HCT116 (cell line): ENCODE results near the gene KIF1A. TPM values are rescaled to one million over a fixed set of nuclear protein-coding genes. Genes with fewer than 3 reads are reported as not detected.

ENCODE experiments used
- ATAC-seq: fragments of 200-7000 bp; cut with Tn5 transposase; 2 replicates; pipeline ENCODE4 v1.9.1; 2020; ENCODE audit warnings: mild to moderate bottlenecking, moderate library complexity
- BruUV-seq: library from RNA; stranded (reverse); fragments of 400-500 nt; replicated peaks from 2 replicates; lab custom pipeline; 2021; lab: Mats Ljungman, UMichigan
- CTCF ChIA-PET: fragments of 300-600 bp; sonication (Branson Sonifier 250); formaldehyde crosslinking; loops from one replicate; lab custom pipeline; 2021; ENCODE audit warnings: antibody characterized with exemption; lab: Charles Lee
- POLR2A ChIA-PET: fragments of 300-600, 350-600 bp; sonication (Branson Sonifier 250); formaldehyde crosslinking; loops from one replicate; lab custom pipeline; 2021; ENCODE audit warnings: antibody characterized with exemption; lab: Charles Lee
- RAD21 ChIA-PET, 2 experiments: fragments of 300-600 bp; sonication (Branson Sonifier 250); formaldehyde crosslinking; loops; one replicate each; lab custom pipeline; 2023; ENCODE audit warnings: low total read pairs in 2 of 2; ENCODE audit not compliant: uncharacterized antibody in 2 of 2, unreplicated experiment in 2 of 2, low non-redundant PET in 1 of 2; lab: Charles Lee
- DNase-seq: peaks from one replicate; pipeline ENCODE4 v3.0.0-alpha.2; 2010; ENCODE audit warnings: low read depth, low spot score
- H2AFZ ChIP-seq: fragments of 200-600 bp; shearing (Covaris generic), sonication (generic); 2 replicates; pipeline ENCODE4 v1.6.1; 2017; ENCODE audit warnings: low read depth, mixed run types, mixed read lengths, antibody characterized with exemption, low read length; ENCODE audit not compliant: poor library complexity, severe bottlenecking
- H3K27ac ChIP-seq: 2 replicates; pipeline ENCODE4 v1.5.1; 2012; ENCODE audit warnings: low read depth, low read length
- H3K27me3 ChIP-seq: fragments of 200-600 bp; sonication (generic); 2 replicates; pipeline ENCODE4 v1.6.1; 2016; ENCODE audit warnings: mixed run types, low read length, mixed read lengths; ENCODE audit not compliant: insufficient read depth
- H3K36me3 ChIP-seq, 2 experiments: fragments of 200-500 bp in 1 of 2; fragments of 200-600 bp in 1 of 2; sonication (Bioruptor generic) in 1 of 2; sonication (generic) in 1 of 2; 2 replicates each; pipeline versions ENCODE4 v1.5.1 to v1.6.1; 2014 to 2016; ENCODE audit warnings: low read length in 2 of 2, inconsistent platforms in 1 of 2, mixed read lengths in 1 of 2, mixed run types in 1 of 2; ENCODE audit not compliant: insufficient read depth in 2 of 2, control insufficient read depth in 1 of 2
- H3K4me1 ChIP-seq, 2 experiments: fragments of 200-600 bp in 1 of 2; sonication (generic) in 1 of 2; 2 replicates each; pipeline versions ENCODE4 v1.5.1 to v1.6.1; 2012 to 2017; ENCODE audit warnings: low read length in 2 of 2, inconsistent platforms in 1 of 2, mild to moderate bottlenecking in 1 of 2, mixed read lengths in 1 of 2, mixed run types in 1 of 2, moderate library complexity in 1 of 2; ENCODE audit not compliant: insufficient read depth in 2 of 2, control insufficient read depth in 1 of 2
- H3K4me2 ChIP-seq: fragments of 200-600 bp; sonication (generic); 2 replicates; pipeline ENCODE4 v1.6.1; 2017; ENCODE audit warnings: mixed run types, low read length, mixed read lengths
- H3K4me3 ChIP-seq, 2 experiments: fragments of 200-600 bp in 1 of 2; sonication (generic) in 1 of 2; replicated peaks in 1 of 2; 2 replicates each; pipeline ENCODE4 v1.5.1; 2011 to 2016; ENCODE audit warnings: low read length in 2 of 2, control low read depth in 1 of 2, low read depth in 1 of 2, mild to moderate bottlenecking in 1 of 2, mixed read lengths in 1 of 2, mixed run types in 1 of 2
- H3K79me2 ChIP-seq: fragments of 200-600 bp; sonication (generic); 2 replicates; pipeline ENCODE4 v1.6.1; 2017; ENCODE audit warnings: mild to moderate bottlenecking, mixed run types, low read length, moderate library complexity, mixed read lengths; ENCODE audit not compliant: insufficient read depth
- H3K9ac ChIP-seq: fragments of 200-600 bp; sonication (generic); 2 replicates; pipeline ENCODE4 v1.6.1; 2016; ENCODE audit warnings: low read length, mixed read lengths
- H3K9me2 ChIP-seq: fragments of 200-600 bp; sonication (generic), shearing (Covaris generic); 2 replicates; pipeline ENCODE4 v1.6.1; 2017; ENCODE audit warnings: mixed run types, mild to moderate bottlenecking, moderate library complexity; ENCODE audit not compliant: insufficient read depth
- H3K9me3 ChIP-seq, 2 experiments: fragments of 200-500 bp in 1 of 2; fragments of 200-600 bp in 1 of 2; sonication (Bioruptor generic) in 1 of 2; sonication (generic) in 1 of 2; 2 replicates each; pipeline ENCODE4 v1.6.1; 2014 to 2017; ENCODE audit warnings: low read length in 2 of 2, mixed read lengths in 2 of 2, inconsistent platforms in 1 of 2, low read depth in 1 of 2, mild to moderate bottlenecking in 1 of 2, mixed run types in 1 of 2, moderate library complexity in 1 of 2; ENCODE audit not compliant: control insufficient read depth in 1 of 2, insufficient read depth in 1 of 2
- H4K20me1 ChIP-seq: fragments of 200-600 bp; sonication (generic), shearing (Covaris generic); 2 replicates; pipeline ENCODE4 v1.6.1; 2017; ENCODE audit warnings: mixed run types, mild to moderate bottlenecking, moderate library complexity; ENCODE audit not compliant: insufficient read depth
- EGR1 ChIP-seq: IDR thresholded peaks from 2 replicates; pipeline ENCODE4 v1.6.1; 2012; ENCODE audit warnings: low read depth
- EZH2 ChIP-seq: fragments of 200-600 bp; sonication (generic); IDR thresholded peaks from 2 replicates; pipeline ENCODE4 v1.6.1; 2017; ENCODE audit warnings: antibody characterized with exemption, mixed run types
- JUND ChIP-seq: IDR thresholded peaks from 2 replicates; pipeline ENCODE4 v1.6.1; 2012
- POLR2A ChIP-seq: IDR thresholded peaks from 2 replicates; pipeline ENCODE4 v1.7.0; 2011; ENCODE audit warnings: borderline replicate concordance; ENCODE audit not compliant: insufficient read depth, insufficient read length; ENCODE audit errors: extremely low read depth
- POLR2AphosphoS5 ChIP-seq: IDR thresholded peaks from 2 replicates; pipeline ENCODE4 v1.6.1; 2011; ENCODE audit warnings: mild to moderate bottlenecking, low read depth, low read length, moderate library complexity
- SIN3A ChIP-seq: IDR thresholded peaks from 2 replicates; pipeline ENCODE4 v1.6.1; 2012; ENCODE audit warnings: low read depth
- SP1 ChIP-seq: IDR thresholded peaks from 2 replicates; pipeline ENCODE4 v1.6.1; 2012; ENCODE audit warnings: low read depth
- SRF ChIP-seq: IDR thresholded peaks from 2 replicates; pipeline ENCODE4 v1.6.1; 2012; ENCODE audit warnings: low read depth
- TCF7L2 ChIP-seq: IDR thresholded peaks from 2 replicates; pipeline ENCODE4 v1.7.0; 2011; ENCODE audit warnings: borderline replicate concordance, inconsistent platforms; ENCODE audit not compliant: insufficient read depth, insufficient read length; ENCODE audit errors: extremely low read depth
- ZFX ChIP-seq: fragments of 450-650 bp; IDR thresholded peaks from 2 replicates; pipeline ENCODE4 v1.6.1; 2017
- intact Hi-C: fragments of 100-400 bp; cut with micrococcal nuclease; formaldehyde crosslinking; loops from 2 replicates; pipeline ENCODE4 v1.10.0; 2022
- total RNA-seq: library from RNA; stranded (reverse); gene quantifications from one replicate; pipeline ENCODE4 v1.2.1, GENCODE V29; 2021; ENCODE audit not compliant: unreplicated experiment
- TF ChIP-seq, protein P1 (sequence below): IDR thresholded peaks from 2 replicates; pipeline ENCODE4 v1.6.1; 2011; ENCODE audit warnings: mild to moderate bottlenecking, low read length, moderate library complexity; ENCODE audit not compliant: insufficient replicate concordance; ENCODE audit errors: extremely low read depth
- TF ChIP-seq, protein P2 (sequence below), 3 experiments: fragments of 200-600 bp in 1 of 3; sonication (generic) in 1 of 3; IDR thresholded peaks in 2 of 3; conservative IDR thresholded peaks in 1 of 3; 2 replicates each; pipeline ENCODE4 v1.5.1; 2012 to 2017; ENCODE audit warnings: low read depth in 2 of 3, low read length in 2 of 3, antibody characterized with exemption in 1 of 3, borderline replicate concordance in 1 of 3, control low read depth in 1 of 3, mild to moderate bottlenecking in 1 of 3, mixed read lengths in 1 of 3, mixed run types in 1 of 3, moderate library complexity in 1 of 3; ENCODE audit not compliant: insufficient read depth in 1 of 3
- TF ChIP-seq, protein P3 (sequence below): IDR thresholded peaks from 2 replicates; pipeline ENCODE4 v1.6.1; 2012
- TF ChIP-seq, protein P4 (sequence below): IDR thresholded peaks from 2 replicates; pipeline ENCODE4 v1.6.1; 2012

The KIF1A gene
- total RNA-seq, 1 experiment from 2014 or later = 0.27 TPM

DNA sequence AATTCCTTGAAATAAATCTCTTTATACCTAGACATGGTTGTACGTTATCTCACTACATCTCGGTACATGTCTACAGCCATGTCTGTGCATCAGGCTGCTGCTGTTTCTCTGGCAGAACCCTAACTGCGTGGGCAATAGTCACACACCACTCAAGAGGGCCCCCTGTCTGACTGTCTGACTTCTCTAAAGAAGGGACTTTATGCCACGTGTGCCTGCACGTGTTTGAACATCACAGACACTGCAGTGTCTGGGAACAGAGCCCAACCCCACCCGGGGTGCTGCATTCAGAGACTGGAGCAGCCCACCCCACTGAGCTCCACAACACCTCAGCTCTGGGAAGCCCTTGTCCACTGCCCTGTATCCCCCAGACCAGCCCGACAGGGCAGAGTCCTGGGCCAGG is 55.0 kb downstream of the KIF1A start (continued):
- TF ChIP-seq, protein P1, sequence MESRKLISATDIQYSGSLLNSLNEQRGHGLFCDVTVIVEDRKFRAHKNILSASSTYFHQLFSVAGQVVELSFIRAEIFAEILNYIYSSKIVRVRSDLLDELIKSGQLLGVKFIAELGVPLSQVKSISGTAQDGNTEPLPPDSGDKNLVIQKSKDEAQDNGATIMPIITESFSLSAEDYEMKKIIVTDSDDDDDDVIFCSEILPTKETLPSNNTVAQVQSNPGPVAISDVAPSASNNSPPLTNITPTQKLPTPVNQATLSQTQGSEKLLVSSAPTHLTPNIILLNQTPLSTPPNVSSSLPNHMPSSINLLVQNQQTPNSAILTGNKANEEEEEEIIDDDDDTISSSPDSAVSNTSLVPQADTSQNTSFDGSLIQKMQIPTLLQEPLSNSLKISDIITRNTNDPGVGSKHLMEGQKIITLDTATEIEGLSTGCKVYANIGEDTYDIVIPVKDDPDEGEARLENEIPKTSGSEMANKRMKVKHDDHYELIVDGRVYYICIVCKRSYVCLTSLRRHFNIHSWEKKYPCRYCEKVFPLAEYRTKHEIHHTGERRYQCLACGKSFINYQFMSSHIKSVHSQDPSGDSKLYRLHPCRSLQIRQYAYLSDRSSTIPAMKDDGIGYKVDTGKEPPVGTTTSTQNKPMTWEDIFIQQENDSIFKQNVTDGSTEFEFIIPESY = no peak
- no peak for TF ChIP-seq POLR2A
- TF ChIP-seq, all 23 proteins: peak for 0

DNA sequence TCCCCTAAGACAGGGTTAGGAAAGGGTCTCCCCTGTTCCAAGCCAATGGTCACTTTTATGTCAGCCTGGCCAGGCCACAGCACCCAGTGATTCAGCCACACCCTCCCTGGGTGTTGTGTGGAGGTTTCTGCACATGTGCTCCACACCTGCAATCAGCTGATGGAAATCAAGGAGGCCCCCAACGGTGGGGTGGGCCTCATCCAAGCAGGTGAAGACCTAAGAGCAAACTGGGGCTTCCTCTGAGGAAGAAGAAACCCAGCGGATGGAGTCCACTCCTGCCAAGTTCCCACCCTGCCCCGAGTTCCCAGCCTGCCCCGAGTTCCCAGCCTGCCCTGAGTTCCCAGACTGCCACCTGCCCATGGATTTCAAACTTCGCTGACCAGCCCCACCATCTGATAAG is 55.4 kb downstream of the KIF1A start:
- H3K9me2 ChIP-seq = no peaks in the 10 kb centered on the region
- TF ChIP-seq SRF (no peak), SIN3A (no peak), JUND (no peak), ZFX (no peak), SP1 (no peak), POLR2A (no peak), TCF7L2 (no peak), EGR1 (no peak), EZH2 (no peak), POLR2AphosphoS5 (no peak)
- TF ChIP-seq, protein P2, sequence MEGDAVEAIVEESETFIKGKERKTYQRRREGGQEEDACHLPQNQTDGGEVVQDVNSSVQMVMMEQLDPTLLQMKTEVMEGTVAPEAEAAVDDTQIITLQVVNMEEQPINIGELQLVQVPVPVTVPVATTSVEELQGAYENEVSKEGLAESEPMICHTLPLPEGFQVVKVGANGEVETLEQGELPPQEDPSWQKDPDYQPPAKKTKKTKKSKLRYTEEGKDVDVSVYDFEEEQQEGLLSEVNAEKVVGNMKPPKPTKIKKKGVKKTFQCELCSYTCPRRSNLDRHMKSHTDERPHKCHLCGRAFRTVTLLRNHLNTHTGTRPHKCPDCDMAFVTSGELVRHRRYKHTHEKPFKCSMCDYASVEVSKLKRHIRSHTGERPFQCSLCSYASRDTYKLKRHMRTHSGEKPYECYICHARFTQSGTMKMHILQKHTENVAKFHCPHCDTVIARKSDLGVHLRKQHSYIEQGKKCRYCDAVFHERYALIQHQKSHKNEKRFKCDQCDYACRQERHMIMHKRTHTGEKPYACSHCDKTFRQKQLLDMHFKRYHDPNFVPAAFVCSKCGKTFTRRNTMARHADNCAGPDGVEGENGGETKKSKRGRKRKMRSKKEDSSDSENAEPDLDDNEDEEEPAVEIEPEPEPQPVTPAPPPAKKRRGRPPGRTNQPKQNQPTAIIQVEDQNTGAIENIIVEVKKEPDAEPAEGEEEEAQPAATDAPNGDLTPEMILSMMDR (IDR thresholded peaks at IDR 0.05 in 2 of 3, conservative IDR thresholded peaks at IDR 0.05 in 1 of 3; ENCODE audit: borderline replicate concordance in 1 of 3, insufficient read depth in 1 of 3, low read depth in 2 of 3, low read length in 2 of 3) = no peak
- TF ChIP-seq, protein P3, sequence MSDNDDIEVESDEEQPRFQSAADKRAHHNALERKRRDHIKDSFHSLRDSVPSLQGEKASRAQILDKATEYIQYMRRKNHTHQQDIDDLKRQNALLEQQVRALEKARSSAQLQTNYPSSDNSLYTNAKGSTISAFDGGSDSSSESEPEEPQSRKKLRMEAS = no peak
- TF ChIP-seq, protein P4, sequence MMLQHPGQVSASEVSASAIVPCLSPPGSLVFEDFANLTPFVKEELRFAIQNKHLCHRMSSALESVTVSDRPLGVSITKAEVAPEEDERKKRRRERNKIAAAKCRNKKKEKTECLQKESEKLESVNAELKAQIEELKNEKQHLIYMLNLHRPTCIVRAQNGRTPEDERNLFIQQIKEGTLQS = no peak
- no peaks in the 10 kb centered on the region for H3K9me3 ChIP-seq
- ChIA-PET POLR2A (no interaction called here), CTCF (no interaction called here), RAD21 (no interaction called here)
- no TSS peak for BruUV-seq
- no peaks in the 10 kb centered on the region for H3K36me3 ChIP-seq
- no peak overlapping the region for H2AFZ ChIP-seq
- intact Hi-C loops = no loop called here
- H3K27ac ChIP-seq = no peak overlapping the region
- no peak overlapping the region for H3K4me3 ChIP-seq
- no peaks in the 10 kb centered on the region for H3K79me2 ChIP-seq
- H3K9ac ChIP-seq = no peak overlapping the region
- DNase-seq = no peak
- no peaks in the 10 kb centered on the region for H4K20me1 ChIP-seq
- no peaks in the 10 kb centered on the region for H3K27me3 ChIP-seq
- peaks cover 1 to 7% of the 10 kb centered on the region in 2 experiments; a peak in 3 of 4 replicates for H3K4me1 ChIP-seq
- no peak overlapping the region for H3K4me2 ChIP-seq
- no peak for ATAC-seq
